HepG2 (cell line): Measurements from ENCODE around the gene MEGF11. TPM values are rescaled to one million over a fixed set of nuclear protein-coding genes. Genes with fewer than 3 reads are reported as not detected.

Experiments
- ATAC-seq: fragments of 200-7000 bp; cut with Tn5 transposase; 3 replicates; pipeline ENCODE4 v1.9.1; 2020; ENCODE audit warnings: mild to moderate bottlenecking, moderate library complexity
- BruUV-seq: library from RNA; stranded (reverse); fragments of 400-500 nt; replicated peaks from 2 replicates; lab custom pipeline; 2021; lab: Mats Ljungman, UMichigan
- CTCF ChIA-PET: fragments of 300-600 bp; formaldehyde crosslinking; extraction: SDS; loops from one replicate; lab custom pipeline; 2021; ENCODE audit warnings: low total read pairs, inconsistent platforms, low intra/inter-chr PET ratio; lab: Yijun Ruan, JAX
- POLR2A ChIA-PET: fragments of 350-600 bp; sonication (Branson Sonifier 250); formaldehyde crosslinking; loops from one replicate; lab custom pipeline; 2020; ENCODE audit warnings: antibody characterized with exemption, inconsistent platforms; lab: Yijun Ruan, JAX
- DNase-seq: peaks from one replicate; pipeline ENCODE4 v3.0.0-alpha.2; 2015; ENCODE audit warnings: low spot score
- FAIRE-seq: peaks from 3 replicates; lab custom pipeline; 2011; peaks lifted over from hg19 to GRCh38; lab: Jason Lieb, UNC
- H2AFZ ChIP-seq: one replicate; pipeline ENCODE4 v1.6.1; 2011; ENCODE audit warnings: low read length, inconsistent platforms
- H3K27ac ChIP-seq: fragments of 300-600 bp; 3 replicates; pipeline ENCODE4 v1.8.0; 2011; ENCODE audit warnings: mixed run types, mild to moderate bottlenecking, mixed read lengths, low read length, inconsistent platforms; ENCODE audit not compliant: insufficient read depth; ENCODE audit errors: extremely low read length
- H3K27me3 ChIP-seq, 2 experiments: fragments of 200-600 bp in 1 of 2; 2 replicates in 1 of 2; 3 replicates in 1 of 2; pipeline versions ENCODE4 v1.6.0 to v1.8.0; 2011; ENCODE audit warnings: low read length in 2 of 2, mild to moderate bottlenecking in 2 of 2, moderate library complexity in 2 of 2, inconsistent platforms in 1 of 2; ENCODE audit not compliant: insufficient read depth in 2 of 2, control insufficient read depth in 1 of 2
- H3K36me3 ChIP-seq, 2 experiments: fragments of 200-600 bp in 1 of 2; replicated peaks in 1 of 2; 2 replicates in 1 of 2; 3 replicates in 1 of 2; pipeline versions ENCODE4 v1.5.1 to v1.8.0; 2011; ENCODE audit warnings: low read length in 2 of 2, inconsistent platforms in 1 of 2; ENCODE audit not compliant: insufficient read depth in 2 of 2, control insufficient read depth in 1 of 2
- H3K4me1 ChIP-seq: 2 replicates; pipeline ENCODE4 v1.5.1; 2012; ENCODE audit warnings: low read length, inconsistent platforms; ENCODE audit not compliant: insufficient read depth
- H3K4me2 ChIP-seq: 2 replicates; pipeline ENCODE4 v1.6.0; 2011; ENCODE audit warnings: low read depth, low read length, inconsistent platforms
- H3K4me3 ChIP-seq, 3 experiments: fragments of 200-600 bp in 1 of 3; sonication (generic), shearing (Covaris generic) in 1 of 3; replicated peaks in 1 of 3; 2 replicates each; pipeline ENCODE4 v1.5.1; 2011 to 2016; ENCODE audit warnings: low read length in 3 of 3, inconsistent platforms in 2 of 3, low read depth in 2 of 3, mild to moderate bottlenecking in 2 of 3, control low read depth in 1 of 3, mixed read lengths in 1 of 3; ENCODE audit not compliant: insufficient read depth in 1 of 3
- H3K79me2 ChIP-seq: one replicate; pipeline ENCODE4 v1.6.1; 2011; ENCODE audit warnings: low read length, inconsistent platforms; ENCODE audit not compliant: insufficient read depth
- H3K9ac ChIP-seq: 2 replicates; pipeline ENCODE4 v1.6.0; 2011; ENCODE audit warnings: mild to moderate bottlenecking, low read depth, low read length, inconsistent platforms; ENCODE audit not compliant: insufficient read depth
- H3K9me3 ChIP-seq: 2 replicates; pipeline ENCODE4 v1.5.1; 2012; ENCODE audit warnings: mild to moderate bottlenecking, low read length
- H4K20me1 ChIP-seq: 2 replicates; pipeline ENCODE4 v1.6.0; 2011; ENCODE audit warnings: inconsistent platforms, mild to moderate bottlenecking, low read length, moderate library complexity; ENCODE audit not compliant: insufficient read depth
- CAMTA2 ChIP-seq: sonication (generic); formaldehyde crosslinking; IDR thresholded peaks from 2 replicates; pipeline ENCODE4 v1.4.0; 2020; ENCODE audit warnings: mild to moderate bottlenecking, missing genetic modification reagents, borderline replicate concordance
- ELF4 ChIP-seq: sonication (generic); formaldehyde crosslinking; IDR thresholded peaks from 2 replicates; pipeline ENCODE4 v1.5.0; 2020; ENCODE audit warnings: missing genetic modification reagents, mild to moderate bottlenecking, moderate library complexity, borderline replicate concordance
- MZF1 ChIP-seq: sonication (generic); formaldehyde crosslinking; IDR thresholded peaks from 2 replicates; pipeline ENCODE4 v1.8.1; 2023; ENCODE audit warnings: mild to moderate bottlenecking, missing genetic modification reagents, borderline replicate concordance
- RARA ChIP-seq: IDR thresholded peaks from 2 replicates; pipeline ENCODE4 v1.6.1; 2016; ENCODE audit warnings: missing genetic modification reagents, missing compliant biosample characterization
- RFX1 ChIP-seq: fragments of 450-650 bp; IDR thresholded peaks from 2 replicates; pipeline ENCODE4 v1.6.1; 2017
- SAP130 ChIP-seq: IDR thresholded peaks from 2 replicates; pipeline ENCODE4 v1.6.1; 2016; ENCODE audit warnings: low read depth
- SOX6 ChIP-seq, 2 experiments: fragments of 450-650 bp in 1 of 2; sonication (generic) in 1 of 2; formaldehyde crosslinking in 1 of 2; IDR thresholded peaks; 2 replicates each; pipeline versions ENCODE4 v1.4.0 to v1.6.1; 2017 to 2020; ENCODE audit warnings: antibody characterized with exemption in 1 of 2, mild to moderate bottlenecking in 1 of 2, missing genetic modification reagents in 1 of 2
- TCF7 ChIP-seq: sonication (generic); IDR thresholded peaks from 2 replicates; pipeline ENCODE4 v1.6.1; 2016; ENCODE audit warnings: antibody characterized with exemption, low read depth
- TFE3 ChIP-seq: IDR thresholded peaks from 2 replicates; pipeline ENCODE4 v1.6.1; 2016
- TGIF2 ChIP-seq: IDR thresholded peaks from 2 replicates; pipeline ENCODE4 v1.6.1; 2016; ENCODE audit warnings: control low read depth, missing compliant biosample characterization
- TSC22D2 ChIP-seq: sonication (generic); formaldehyde crosslinking; IDR thresholded peaks from 2 replicates; pipeline ENCODE4 v1.5.1; 2020; ENCODE audit warnings: missing genetic modification reagents, mild to moderate bottlenecking, borderline replicate concordance
- ZFP36L1 ChIP-seq: sonication (generic); formaldehyde crosslinking; IDR thresholded peaks from 2 replicates; pipeline ENCODE4 v1.8.0; 2022; ENCODE audit warnings: mild to moderate bottlenecking, missing genetic modification reagents, moderate library complexity
- ZFP91 ChIP-seq: sonication (generic); formaldehyde crosslinking; IDR thresholded peaks from 2 replicates; pipeline ENCODE4 v1.9.0; 2022; ENCODE audit warnings: missing genetic modification reagents, mild to moderate bottlenecking, borderline replicate concordance
- ZNF253 ChIP-seq: sonication (generic); formaldehyde crosslinking; IDR thresholded peaks from 2 replicates; pipeline ENCODE4 v1.8.0; 2022; ENCODE audit warnings: mild to moderate bottlenecking, missing genetic modification reagents, borderline replicate concordance
- ZNF652 ChIP-seq: IDR thresholded peaks from 2 replicates; pipeline ENCODE4 v1.6.1; 2016; ENCODE audit warnings: low read depth, borderline replicate concordance
- ZZZ3 ChIP-seq: sonication (generic); formaldehyde crosslinking; IDR thresholded peaks from 2 replicates; pipeline ENCODE4 v1.4.0; 2020; ENCODE audit warnings: missing genetic modification reagents, mild to moderate bottlenecking, borderline replicate concordance
- WGBS: methylation state at CpG from one replicate; pipeline ENCODE4 v1.1.6; 2017; ENCODE audit warnings: low lambda C conversion rate; 5-methylcytosine and 5-hydroxymethylcytosine counted together
- in situ Hi-C: cut with HindIII; loops from 2 replicates; pipeline ENCODE4 v1.10.0; 2017; ENCODE audit warnings: low pct_unique_long_range_greater_than_20kb; ENCODE audit not compliant: extremely low pct_ligation_motif_present
- intact Hi-C: fragments of 100-400 bp; cut with micrococcal nuclease; formaldehyde crosslinking; loops from one replicate; pipeline ENCODE4 v1.10.0; 2022; ENCODE audit not compliant: unreplicated experiment
- polyA plus RNA-seq, 8 experiments: library from polyadenylated mRNA; depleted of rRNA in 3 of 8; stranded (reverse) in 7 of 8; unstranded in 1 of 8; fragments of >200 nt; fragmentation: Illumina TruSeq in 4 of 8; extraction: Trizol in 4 of 8; gene quantifications; 2 replicates each; pipeline versions ENCODE4 v1.2.1 to v1.2.3, GENCODE V29; 2011 to 2016; ENCODE audit warnings: low read depth in 4 of 8, missing spikeins in 1 of 8, mixed read lengths in 1 of 8; ENCODE audit not compliant: insufficient read depth in 1 of 8
- total RNA-seq, 5 experiments: library from RNA; depleted of rRNA; stranded (reverse); fragments of >200 nt; fragmentation: Illumina TruSeq; extraction: Trizol; gene quantifications; 2 replicates each; pipeline ENCODE4 v1.2.3, GENCODE V29; 2016; ENCODE audit warnings: low read depth in 1 of 5

Gene MEGF11
- total and polyA plus RNA-seq, 2 of the 13 experiments (the other 11 are each of a cell fraction or from before 2014, with no cell fraction given) = not detected

GRCh38 chr15:65963911-65964482 is 289.6 kb downstream of the MEGF11 start:
- Histone ChIP-seq H2AFZ (no peak overlapping the region), H3K4me1 (no peaks in the 10 kb centered on the region), H3K79me2 (no peaks in the 10 kb centered on the region), H3K9ac (no peak overlapping the region), H3K4me3 (no peak overlapping the region), H3K27ac (no peak overlapping the region), H3K27me3 (peaks cover 5 to 41% of the 10 kb centered on the region in 2 experiments; a peak in 3 of 5 replicates), H3K9me3 (no peaks in the 10 kb centered on the region), H3K36me3 (no peaks in the 10 kb centered on the region), H3K4me2 (no peak overlapping the region), H4K20me1 (no peaks in the 10 kb centered on the region)
- ChIA-PET CTCF (no interaction called here), POLR2A (no interaction called here)
- TF ChIP-seq TSC22D2 (CRISPR knock-in tag) (no peak), SAP130 (CRISPR knock-in tag) (no peak), ZFP36L1 (no peak), TCF7 (no peak), RFX1 (no peak), RARA (CRISPR knock-in tag) (no peak), TFE3 (no peak), ZZZ3 (CRISPR knock-in tag) (no peak), ZNF652 (CRISPR knock-in tag) (no peak), ELF4 (no peak), TGIF2 (CRISPR knock-in tag) (no peak), ZNF253 (CRISPR knock-in tag) (no peak), CAMTA2 (CRISPR knock-in tag) (no peak), MZF1 (CRISPR knock-in tag) (no peak), ZFP91 (CRISPR knock-in tag) (no peak), SOX6 (IDR thresholded peaks at IDR 0.05) (no peak), SOX6 (CRISPR knock-in tag; IDR thresholded peaks at IDR 0.05) (no peak)
- no peak for ATAC-seq
- intact Hi-C loops (no loop called here), in situ Hi-C loops (no loop called here)
- DNase-seq = no peak
- WGBS = 12% methylated on average over 8 of the region's 13 CpGs
- BruUV-seq = no TSS peak
- FAIRE-seq = no peak
